Activated CD8-positive, alpha-beta memory T cell treated with anti-CD3 and anti-CD28 coated beads for 48 hours (primary cell): Measurements from ENCODE around the gene ANTKMT.
"Not testable (repeated sequence)": the region's sequence is repeated elsewhere in the genome, so short reads cannot be mapped to it uniquely, and the experiment has no call there.

ENCODE experiments used
- DNase-seq, 3 experiments: peaks; one replicate each; pipeline ENCODE4 v3.0.0-alpha.2; 2020; ENCODE audit warnings: low read depth in 2 of 3, low spot score in 2 of 3

Gene ANTKMT

GRCh38 chr16:712740-713250, 8.2 kb upstream of the ANTKMT start:
- not testable (repeated sequence) for DNase-seq

GRCh38 chr16:714079-714478, 6.9 kb upstream of the ANTKMT start:
- no peak for DNase-seq

- DNase-seq: peak; percentile 73 to 88 (median 85)
Measured at GRCh38 chr16:714558-715476, 6.1 kb upstream of the ANTKMT start, which contains the start of gene METRN. Gene METRN (plus strand): TSS chr16:715118. CDS start chr16:715290, 172 bp downstream.

- DNase-seq: no peak
Measured at GRCh38 chr16:715477-716199, 5.3 kb upstream of the ANTKMT start.

- DNase-seq: no peak
Measured at GRCh38 chr16:716200-716568, 4.8 kb upstream of the ANTKMT start.

GRCh38 chr16:716768-717325, 4.1 kb upstream of the ANTKMT start:
- DNase-seq: no peak

GRCh38 chr16:717450-718245, 3.3 kb upstream of the ANTKMT start:
- DNase-seq: no peak

- DNase-seq: no peak
Measured at GRCh38 chr16:718389-718788, 2.6 kb upstream of the ANTKMT start.

GRCh38 chr16:718922-719321, 2.0 kb upstream of the ANTKMT start:
- DNase-seq: no peak

- DNase-seq: no peak
Measured at GRCh38 chr16:719815-720446, 1.0 kb upstream of the ANTKMT start.

GRCh38 chr16:720447-720989, 428 bp upstream of the ANTKMT start:
- DNase-seq: no peak

- DNase-seq: no peak
Measured at GRCh38 chr16:721765-722540, 1.0 kb downstream of the ANTKMT start.

GRCh38 chr16:722835-723633, 2.1 kb downstream of the ANTKMT start:
- DNase-seq: no peak

- no peak for DNase-seq
Measured at GRCh38 chr16:723695-724094, 2.7 kb downstream of the ANTKMT start.

GRCh38 chr16:724188-725040, 3.5 kb downstream of the ANTKMT start:
- DNase-seq: no peak

GRCh38 chr16:725041-725376, 4.1 kb downstream of the ANTKMT start:
- DNase-seq: no peak

GRCh38 chr16:725463-726187, 4.7 kb downstream of the ANTKMT start:
- DNase-seq: no peak
